Suprapubic skin (tissue), 4 donors: ENCODE data around the gene LRRC73. TPM values are rescaled to one million over a fixed set of nuclear protein-coding genes. Genes with fewer than 3 reads are reported as not detected.
A peak's percentile ranks its signal among the peaks of the same experiment; 100 is the strongest.
"Not testable (repeated sequence)": the region's sequence is repeated elsewhere in the genome, so short reads cannot be mapped to it uniquely, and the experiment has no call there.

Experiments
- DNase-seq, 2 donors: peaks; one replicate each; pipeline ENCODE4 v3.0.0-alpha.2; 2019; ENCODE audit warnings: low spot score in 2 of 2
- H3K27ac ChIP-seq: fragments of 200-600 bp; sonication (generic); one replicate; pipeline ENCODE4 v1.5.1; 2019
- H3K27me3 ChIP-seq: fragments of 200-600 bp; sonication (generic); one replicate; pipeline ENCODE4 v1.5.1; 2019
- H3K36me3 ChIP-seq: fragments of 200-600 bp; sonication (generic); one replicate; pipeline ENCODE4 v1.5.1; 2019
- H3K4me1 ChIP-seq: fragments of 200-600 bp; sonication (generic); one replicate; pipeline ENCODE4 v1.5.1; 2019
- H3K4me3 ChIP-seq: fragments of 200-600 bp; sonication (generic); one replicate; pipeline ENCODE4 v1.5.1; 2019; ENCODE audit warnings: mild to moderate bottlenecking
- H3K9me3 ChIP-seq: fragments of 200-600 bp; sonication (generic); one replicate; pipeline ENCODE4 v1.5.1; 2019
- CTCF ChIP-seq, 2 donors: fragments of 200-600 bp in 1 of 2; fragments of 450-650 bp in 1 of 2; sonication (generic) in 1 of 2; IDR thresholded peaks; one replicate each; pipeline ENCODE4 v1.5.1; 2016 to 2019; ENCODE audit warnings: antibody characterized with exemption in 2 of 2, mild to moderate bottlenecking in 1 of 2, moderate library complexity in 1 of 2
- EP300 ChIP-seq: sonication (generic); formaldehyde crosslinking; IDR thresholded peaks from one replicate; pipeline ENCODE4 v1.6.1; 2017; ENCODE audit warnings: antibody characterized with exemption
- POLR2A ChIP-seq, 2 donors: fragments of 450-650 bp; IDR thresholded peaks; one replicate each; pipeline ENCODE4 v1.6.1; 2017; ENCODE audit warnings: antibody characterized with exemption in 2 of 2, mild to moderate bottlenecking in 2 of 2, moderate library complexity in 2 of 2
- POLR2AphosphoS5 ChIP-seq, 3 donors: sonication (generic); formaldehyde crosslinking; IDR thresholded peaks; one replicate each; pipeline ENCODE4 v1.6.1; 2017; ENCODE audit warnings: antibody characterized with exemption in 3 of 3
- WGBS: methylation state at CpG from one replicate; pipeline ENCODE4 v1.1.5; 2018; 5-methylcytosine and 5-hydroxymethylcytosine counted together
- total RNA-seq, 4 donors: library from RNA; depleted of rRNA; stranded (reverse); fragments of >200 nt; gene quantifications; one replicate each; pipeline ENCODE4 v1.1.0, GENCODE V29; 2016

Gene LRRC73
- total RNA-seq = under 1 TPM in 2 of 4 donors, not detected in 2; 0.34 to 0.42 TPM

DNA sequence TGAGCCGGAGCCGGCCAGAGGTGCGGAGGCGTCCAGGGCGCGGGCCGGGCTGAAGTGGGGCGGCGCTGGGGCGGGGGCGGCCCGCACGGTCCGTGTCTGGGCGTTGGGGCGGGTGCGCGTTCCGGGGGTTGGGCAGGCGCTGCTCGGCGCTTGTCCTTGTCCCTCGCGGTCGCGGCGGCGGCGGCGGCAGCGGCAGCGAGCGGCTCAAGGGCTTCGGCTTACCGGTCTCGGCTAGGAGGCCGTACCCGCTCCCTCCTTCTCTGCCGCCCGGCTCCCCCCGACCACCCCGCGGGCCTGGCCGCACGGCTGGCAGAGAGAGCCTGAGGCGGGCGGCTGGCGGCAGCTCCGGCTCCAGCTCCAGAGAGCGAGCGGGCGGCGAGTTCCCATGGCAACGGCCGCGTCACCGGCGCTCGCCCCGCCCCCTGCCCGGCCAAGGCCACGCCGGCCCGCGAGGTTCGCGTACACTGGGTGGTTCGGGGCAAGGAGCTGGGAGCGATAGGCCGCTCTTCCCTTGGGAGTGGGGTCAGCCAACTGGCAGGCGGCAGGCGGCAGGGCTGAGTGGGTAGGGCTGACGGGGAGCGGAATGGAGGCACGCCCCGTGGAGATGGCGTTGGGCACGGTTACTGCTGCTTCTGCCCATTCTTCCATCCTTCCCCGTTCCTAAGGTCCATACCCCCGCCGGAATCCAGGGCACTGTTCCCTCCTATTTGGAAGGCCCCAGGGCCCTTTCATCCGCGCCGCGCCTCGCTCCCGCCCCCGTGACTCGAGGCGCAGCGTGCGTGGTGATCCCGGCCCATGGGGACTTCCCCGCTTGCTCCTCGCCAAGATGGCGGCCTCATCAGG, at the start of gene LRRC73:
TSS of gene LRRC73 (minus strand) at position 363 of the 843 bp plus-strand sequence. CDS start 561 bp downstream, outside the sequence.
- H3K27ac ChIP-seq = peak within 1 kb of the TSS; percentile 6
- no peaks in the 10 kb centered on the region for H3K9me3 ChIP-seq
- no peaks in the 10 kb centered on the region for H3K27me3 ChIP-seq
- peaks cover 46% of the 10 kb centered on the region for H3K36me3 ChIP-seq
- DNase-seq = peak; percentile 89 to 92
- TF ChIP-seq POLR2A (IDR thresholded peaks at IDR 0.05) = no peak
- no peak for TF ChIP-seq CTCF (IDR thresholded peaks at IDR 0.05)
- no peak for TF ChIP-seq EP300
- no peak for TF ChIP-seq POLR2AphosphoS5 (IDR thresholded peaks at IDR 0.05)
- WGBS = 1% methylated on average over 17 of the region's 96 CpGs
- peaks cover 46% of the 10 kb centered on the region for H3K4me1 ChIP-seq
- H3K4me3 ChIP-seq = peak within 1 kb of the TSS; percentile 94

- peaks cover 98% of the 10 kb centered on the region for H3K36me3 ChIP-seq
- H3K27ac ChIP-seq = no peak overlapping the region
- H3K4me1 ChIP-seq = no peaks in the 10 kb centered on the region
- no peak for DNase-seq
- no peaks in the 10 kb centered on the region for H3K27me3 ChIP-seq
- TF ChIP-seq EP300 = no peak
- TF ChIP-seq CTCF (IDR thresholded peaks at IDR 0.05) = no peak
- H3K9me3 ChIP-seq = no peaks in the 10 kb centered on the region
- no peak overlapping the region for H3K4me3 ChIP-seq
Observed at GRCh38 chr6:43559328-43559727, 49.2 kb upstream of the LRRC73 start.

GRCh38 chr6:43557620-43558019, 47.5 kb upstream of the LRRC73 start:
- WGBS = 95% methylated on average over 7 of the region's 7 CpGs
- H3K27ac ChIP-seq, DNase-seq, H3K27me3 ChIP-seq, H3K9me3 ChIP-seq, H3K4me3 ChIP-seq, H3K4me1 ChIP-seq: not testable (repeated sequence)
- H3K36me3 ChIP-seq = peaks cover 95% of the 10 kb centered on the region

GRCh38 chr6:43547222-43547621, 37.1 kb upstream of the LRRC73 start:
- H3K36me3 ChIP-seq = peaks cover 96% of the 10 kb centered on the region
- DNase-seq = no peak
- TF ChIP-seq EP300 (no peak), POLR2AphosphoS5 (IDR thresholded peaks at IDR 0.05) (no peak), CTCF (IDR thresholded peaks at IDR 0.05) (no peak)
- H3K4me3 ChIP-seq = no peak overlapping the region
- H3K9me3 ChIP-seq = no peaks in the 10 kb centered on the region
- 82% methylated on average over 3 of the region's 3 CpGs for WGBS
- H3K27me3 ChIP-seq = no peaks in the 10 kb centered on the region
- H3K27ac ChIP-seq = no peak overlapping the region
- H3K4me1 ChIP-seq = no peaks in the 10 kb centered on the region

DNA sequence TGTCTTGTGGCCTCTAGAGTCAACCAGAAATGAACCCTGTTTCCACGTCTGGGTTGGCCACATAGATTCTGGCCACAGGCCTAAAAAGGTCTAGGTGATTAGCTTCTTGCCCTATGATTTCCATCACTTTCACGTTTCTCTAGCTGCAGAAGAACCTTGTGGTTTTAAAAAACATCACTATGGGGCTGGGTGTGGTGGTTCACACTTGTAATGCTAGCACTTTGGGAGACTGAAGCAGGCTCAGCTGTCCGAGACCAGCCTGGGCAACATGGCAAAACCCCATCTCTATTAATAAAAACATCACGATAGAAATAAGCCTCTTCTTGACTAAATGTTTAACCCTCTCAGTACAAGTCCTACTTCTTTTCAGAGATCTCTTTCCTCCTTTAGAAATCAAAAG, 34.3 kb upstream of the LRRC73 start:
- TF ChIP-seq EP300 = no peak
- TF ChIP-seq CTCF (IDR thresholded peaks at IDR 0.05) = no peak
- no peak for TF ChIP-seq POLR2AphosphoS5 (IDR thresholded peaks at IDR 0.05)
- TF ChIP-seq POLR2A (IDR thresholded peaks at IDR 0.05) = no peak
- peaks cover 84% of the 10 kb centered on the region for H3K36me3 ChIP-seq
- H3K27me3 ChIP-seq = no peaks in the 10 kb centered on the region
- H3K9me3 ChIP-seq = no peaks in the 10 kb centered on the region
- DNase-seq = no peak
- H3K27ac ChIP-seq = no peak overlapping the region
- H3K4me3 ChIP-seq = no peak overlapping the region
- 67% methylated on average over 4 of the region's 4 CpGs for WGBS
- no peaks in the 10 kb centered on the region for H3K4me1 ChIP-seq
